ACC112 (cell line): Measurements from ENCODE around the gene CIRBP.

ENCODE experiments used
- H2AFZ ChIP-seq: fragments of 200-600 bp; sonication (generic); one replicate; pipeline ENCODE4 v1.6.0; 2017; ENCODE audit warnings: antibody characterized with exemption, low read length; ENCODE audit not compliant: unreplicated experiment
- H3K27ac ChIP-seq: fragments of 200-600 bp; sonication (generic); 2 replicates; pipeline ENCODE4 v1.5.1; 2014; ENCODE audit warnings: low read depth, mild to moderate bottlenecking, antibody characterized with exemption, low read length, moderate library complexity
- H3K27me3 ChIP-seq: fragments of 200-600 bp; sonication (generic); 2 replicates; pipeline ENCODE4 v1.6.1; 2014; ENCODE audit warnings: mild to moderate bottlenecking, antibody characterized with exemption, low read length, moderate library complexity, mixed read lengths; ENCODE audit not compliant: insufficient read depth
- H3K36me3 ChIP-seq: fragments of 200-600 bp; sonication (generic); 2 replicates; pipeline ENCODE4 v1.6.1; 2016; ENCODE audit warnings: mild to moderate bottlenecking, antibody characterized with exemption, low read length, moderate library complexity, mixed read lengths; ENCODE audit not compliant: insufficient read depth
- H3K4me1 ChIP-seq: fragments of 200-600 bp; sonication (generic); one replicate; pipeline ENCODE4 v1.6.1; 2016; ENCODE audit warnings: low read length, mixed read lengths; ENCODE audit not compliant: insufficient read depth, unreplicated experiment, control insufficient read depth
- H3K4me3 ChIP-seq: fragments of 200-600 bp; sonication (generic); 2 replicates; pipeline ENCODE4 v1.5.1; 2014; ENCODE audit warnings: mild to moderate bottlenecking, low read depth, low read length
- H3K79me2 ChIP-seq: fragments of 200-600 bp; sonication (generic); one replicate; pipeline ENCODE4 v1.6.0; 2016; ENCODE audit warnings: low read length; ENCODE audit not compliant: control insufficient read depth, unreplicated experiment, insufficient read depth

The CIRBP gene

DNA sequence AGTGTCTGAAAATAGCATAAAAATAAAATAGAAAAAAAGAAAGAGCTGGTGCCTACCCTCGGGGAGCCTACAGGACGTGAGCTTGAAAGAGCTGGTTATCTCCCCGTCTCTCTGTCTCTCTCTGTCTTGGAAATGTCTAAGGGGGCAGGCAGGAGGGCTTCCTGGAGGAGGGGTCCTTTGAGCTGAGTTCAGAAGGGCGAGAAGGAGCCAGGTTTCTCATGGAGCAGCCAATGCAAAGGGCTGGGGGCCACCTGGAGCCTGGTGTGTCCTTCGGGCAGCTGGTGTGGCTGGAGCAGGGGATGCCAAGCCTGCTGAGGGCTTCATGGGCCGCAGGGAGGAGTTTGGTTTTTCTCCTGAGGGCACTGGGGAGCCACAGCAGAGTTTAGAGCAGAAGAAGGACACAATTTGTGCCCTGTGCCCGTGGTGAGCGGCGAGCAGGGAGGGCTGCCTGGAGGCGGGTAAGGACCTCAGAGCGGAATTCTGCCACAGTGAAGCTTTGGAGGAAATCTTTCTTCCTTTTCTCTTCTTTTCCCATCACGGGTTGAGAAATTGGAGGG, 55.2 kb downstream of the CIRBP start:
- H3K4me3 ChIP-seq = peak overlapping the region; percentile 71
- H3K36me3 ChIP-seq = no peaks in the 10 kb centered on the region
- no peak overlapping the region for H2AFZ ChIP-seq
- H3K4me1 ChIP-seq = no peaks in the 10 kb centered on the region
- no peaks in the 10 kb centered on the region for H3K79me2 ChIP-seq
- no peak overlapping the region for H3K27ac ChIP-seq
- H3K27me3 ChIP-seq = no peaks in the 10 kb centered on the region
